ENCODE results near the gene PLSCR2. TPM values are rescaled to one million over a fixed set of nuclear protein-coding genes. Genes with fewer than 3 reads are reported as not detected.
"Not testable (repeated sequence)": the region's sequence is repeated elsewhere in the genome, so short reads cannot be mapped to it uniquely, and the experiment has no call there.

Gene PLSCR2
- total RNA-seq, 1 donor from 2014 or later, result not detected

GRCh38 chr3:146471012-146471411 is 1.7 kb upstream of the PLSCR2 start:
- no peak for DNase-seq (ENCODE audit: low spot score)
- intact Hi-C loops (cut with micrococcal nuclease), result no loop called here
- Mint-ChIP-seq H3K4me3 (ENCODE audit: low read depth) (no peak overlapping the region), H3K27ac (no peak overlapping the region), H3K27me3 (ENCODE audit: low read depth) (peaks cover 5% of the 10 kb centered on the region), H3K9me3 (no peaks in the 10 kb centered on the region), H3K4me1 (ENCODE audit: low read depth) (peaks cover 7% of the 10 kb centered on the region), H3K36me3 (ENCODE audit: low read depth) (no peaks in the 10 kb centered on the region)

GRCh38 chr3:146470425-146470990 is 1.1 kb upstream of the PLSCR2 start:
- no peaks in the 10 kb centered on the region for H3K9me3 Mint-ChIP-seq
- no peak for DNase-seq (ENCODE audit: low spot score)
- intact Hi-C loops (cut with micrococcal nuclease), result no loop called here
- H3K27me3 Mint-ChIP-seq (ENCODE audit: low read depth), result peaks cover 5% of the 10 kb centered on the region
- no peaks in the 10 kb centered on the region for H3K36me3 Mint-ChIP-seq (ENCODE audit: low read depth)
- H3K4me3 Mint-ChIP-seq (ENCODE audit: low read depth), result peak overlapping the region; percentile 18
- H3K27ac Mint-ChIP-seq, result no peak overlapping the region
- peaks cover 11% of the 10 kb centered on the region for H3K4me1 Mint-ChIP-seq (ENCODE audit: low read depth)

- Mint-ChIP-seq H3K27ac (no peak overlapping the region), H3K9me3 (peaks cover under 1% of the 10 kb centered on the region), H3K4me1 (ENCODE audit: low read depth) (peaks cover 20% of the 10 kb centered on the region), H3K4me3 (ENCODE audit: low read depth) (no peak overlapping the region), H3K36me3 (ENCODE audit: low read depth) (no peaks in the 10 kb centered on the region), H3K27me3 (ENCODE audit: low read depth) (no peaks in the 10 kb centered on the region)
- intact Hi-C loops (cut with micrococcal nuclease), result no loop called here
- no peak for DNase-seq (ENCODE audit: low spot score)
Observed at GRCh38 chr3:146468671-146469149, 651 bp downstream of the PLSCR2 start.

- Mint-ChIP-seq H3K9me3 (peaks cover 4% of the 10 kb centered on the region), H3K4me3 (ENCODE audit: low read depth) (no peak overlapping the region), H3K27ac (no peak overlapping the region), H3K36me3 (ENCODE audit: low read depth) (no peaks in the 10 kb centered on the region), H3K4me1 (ENCODE audit: low read depth) (peaks cover 24% of the 10 kb centered on the region), H3K27me3 (ENCODE audit: low read depth) (no peaks in the 10 kb centered on the region)
- intact Hi-C loops (cut with micrococcal nuclease), result no loop called here
- no peak for DNase-seq (ENCODE audit: low spot score)
Observed at GRCh38 chr3:146468234-146468633, 1.1 kb downstream of the PLSCR2 start.

GRCh38 chr3:146466604-146467003 is 2.8 kb downstream of the PLSCR2 start:
- peaks cover 24% of the 10 kb centered on the region for H3K4me1 Mint-ChIP-seq (ENCODE audit: low read depth)
- no peaks in the 10 kb centered on the region for H3K27me3 Mint-ChIP-seq (ENCODE audit: low read depth)
- H3K9me3 Mint-ChIP-seq, result peaks cover 4% of the 10 kb centered on the region
- no peak for DNase-seq (ENCODE audit: low spot score)
- no peaks in the 10 kb centered on the region for H3K36me3 Mint-ChIP-seq (ENCODE audit: low read depth)
- H3K4me3 Mint-ChIP-seq (ENCODE audit: low read depth), result no peak overlapping the region
- H3K27ac Mint-ChIP-seq, result no peak overlapping the region
- intact Hi-C loops (cut with micrococcal nuclease), result no loop called here

GRCh38 chr3:146465693-146466465 is 3.5 kb downstream of the PLSCR2 start:
- H3K27me3 Mint-ChIP-seq (ENCODE audit: low read depth), result no peaks in the 10 kb centered on the region
- no peaks in the 10 kb centered on the region for H3K36me3 Mint-ChIP-seq (ENCODE audit: low read depth)
- peaks cover 4% of the 10 kb centered on the region for H3K9me3 Mint-ChIP-seq
- H3K27ac Mint-ChIP-seq, result no peak overlapping the region
- H3K4me3 Mint-ChIP-seq (ENCODE audit: low read depth), result no peak overlapping the region
- peaks cover 24% of the 10 kb centered on the region for H3K4me1 Mint-ChIP-seq (ENCODE audit: low read depth)
- DNase-seq (ENCODE audit: low spot score), result no peak
- intact Hi-C loops (cut with micrococcal nuclease), result loop anchor here (2.0 kb wide), 2 partner anchors 37 to 79 kb away; partner anchors contain the start of gene PLSCR1

GRCh38 chr3:146464783-146465182 is 4.6 kb downstream of the PLSCR2 start:
- no peak overlapping the region for H3K27ac Mint-ChIP-seq
- H3K4me3 Mint-ChIP-seq (ENCODE audit: low read depth), result no peak overlapping the region
- no peaks in the 10 kb centered on the region for H3K36me3 Mint-ChIP-seq (ENCODE audit: low read depth)
- intact Hi-C loops (cut with micrococcal nuclease), result loop anchor here (2.0 kb wide), 2 partner anchors 38 to 80 kb away; partner anchors contain the start of gene PLSCR1
- peaks cover 4% of the 10 kb centered on the region for H3K9me3 Mint-ChIP-seq
- H3K27me3 Mint-ChIP-seq (ENCODE audit: low read depth), result no peaks in the 10 kb centered on the region
- DNase-seq (ENCODE audit: low spot score), result no peak
- H3K4me1 Mint-ChIP-seq (ENCODE audit: low read depth), result peaks cover 26% of the 10 kb centered on the region

GRCh38 chr3:146464005-146464595 is 5.3 kb downstream of the PLSCR2 start:
- Mint-ChIP-seq H3K27ac (no peak overlapping the region), H3K4me3 (ENCODE audit: low read depth) (no peak overlapping the region), H3K9me3 (peaks cover 4% of the 10 kb centered on the region), H3K4me1 (ENCODE audit: low read depth) (peaks cover 25% of the 10 kb centered on the region), H3K36me3 (ENCODE audit: low read depth) (no peaks in the 10 kb centered on the region), H3K27me3 (ENCODE audit: low read depth) (no peaks in the 10 kb centered on the region)
- intact Hi-C loops (cut with micrococcal nuclease), result loop anchor here (2.0 kb wide), 2 partner anchors 39 to 81 kb away; partner anchors contain the start of gene PLSCR1
- no peak for DNase-seq (ENCODE audit: low spot score)

- DNase-seq (ENCODE audit: low spot score), result no peak
- no peaks in the 10 kb centered on the region for H3K9me3 Mint-ChIP-seq
- H3K4me1 Mint-ChIP-seq (ENCODE audit: low read depth), result no peaks in the 10 kb centered on the region
- intact Hi-C loops (cut with micrococcal nuclease), result no loop called here
- H3K27me3 Mint-ChIP-seq (ENCODE audit: low read depth), result peaks cover 2% of the 10 kb centered on the region
- H3K27ac Mint-ChIP-seq, result no peak overlapping the region
- H3K36me3 Mint-ChIP-seq (ENCODE audit: low read depth), result no peaks in the 10 kb centered on the region
- H3K4me3 Mint-ChIP-seq (ENCODE audit: low read depth), result no peak overlapping the region
Observed at GRCh38 chr3:146454796-146455195, 14.6 kb downstream of the PLSCR2 start.

GRCh38 chr3:146449613-146450012 is 19.7 kb downstream of the PLSCR2 start:
- no peak for DNase-seq (ENCODE audit: low spot score)
- H3K9me3 Mint-ChIP-seq, result no peaks in the 10 kb centered on the region
- peaks cover 3% of the 10 kb centered on the region for H3K27me3 Mint-ChIP-seq (ENCODE audit: low read depth)
- H3K36me3 Mint-ChIP-seq (ENCODE audit: low read depth), result no peaks in the 10 kb centered on the region
- no peaks in the 10 kb centered on the region for H3K4me1 Mint-ChIP-seq (ENCODE audit: low read depth)
- intact Hi-C loops (cut with micrococcal nuclease), result no loop called here
- H3K4me3 Mint-ChIP-seq (ENCODE audit: low read depth), result no peak overlapping the region
- no peak overlapping the region for H3K27ac Mint-ChIP-seq

GRCh38 chr3:146449076-146449475 is 20.3 kb downstream of the PLSCR2 start:
- Mint-ChIP-seq H3K9me3 (no peaks in the 10 kb centered on the region), H3K27ac (no peak overlapping the region), H3K27me3 (ENCODE audit: low read depth) (peaks cover 7% of the 10 kb centered on the region), H3K4me1 (ENCODE audit: low read depth) (no peaks in the 10 kb centered on the region), H3K4me3 (ENCODE audit: low read depth) (no peak overlapping the region), H3K36me3 (ENCODE audit: low read depth) (no peaks in the 10 kb centered on the region)
- no peak for DNase-seq (ENCODE audit: low spot score)
- intact Hi-C loops (cut with micrococcal nuclease), result no loop called here

- Mint-ChIP-seq H3K27me3 (ENCODE audit: low read depth) (peaks cover 5% of the 10 kb centered on the region), H3K4me1 (ENCODE audit: low read depth) (no peaks in the 10 kb centered on the region), H3K36me3 (ENCODE audit: low read depth) (no peaks in the 10 kb centered on the region), H3K4me3 (ENCODE audit: low read depth) (no peak overlapping the region), H3K27ac (no peak overlapping the region), H3K9me3 (no peaks in the 10 kb centered on the region)
- intact Hi-C loops (cut with micrococcal nuclease), result no loop called here
- DNase-seq (ENCODE audit: low spot score), result no peak
Observed at GRCh38 chr3:146446026-146446425, 23.3 kb downstream of the PLSCR2 start.

- H3K4me1 Mint-ChIP-seq (ENCODE audit: low read depth); H3K27ac Mint-ChIP-seq: not testable (repeated sequence)
Observed at GRCh38 chr3:146440310-146440709, 29.1 kb downstream of the PLSCR2 start.

More at GRCh38 chr3:146440310-146440709, 29.1 kb downstream of the PLSCR2 start:
- H3K36me3 Mint-ChIP-seq (ENCODE audit: low read depth); H3K4me3 Mint-ChIP-seq (ENCODE audit: low read depth); intact Hi-C loops (cut with micrococcal nuclease); DNase-seq (ENCODE audit: low spot score); H3K9me3 Mint-ChIP-seq; H3K27me3 Mint-ChIP-seq (ENCODE audit: low read depth): not testable (repeated sequence)

All from activated T-helper 2 cell treated with anti-CD3 and anti-CD28 coated beads, Interferon-gamma antibody, Interleukin-2, Interleukin-4, amounts not matched to agents 10 μg/mL and 5 μg/mL and 100 μg/mL, durations not matched to agents 14 hours and 24 hours and 36 hours (primary cell).